Measurements from ENCODE around the gene NTNG2. TPM values are rescaled to one million over a fixed set of nuclear protein-coding genes. Genes with fewer than 3 reads are reported as not detected.
A peak's percentile ranks its signal among the peaks of the same experiment; 100 is the strongest.

NTNG2 gene
- total RNA-seq, 2 experiments from 2014 or later: 1.8 to 2.0 TPM

- Mint-ChIP-seq H3K4me1 (peaks cover 4% of the 10 kb centered on the region), H3K27ac (no peak overlapping the region), H3K36me3 (ENCODE audit: low read depth) (no peaks in the 10 kb centered on the region), H3K4me3 (peak overlapping the region; percentile 76), H3K9me3 (ENCODE audit: low read depth) (no peaks in the 10 kb centered on the region), H3K27me3 (peaks cover 45% of the 10 kb centered on the region)
- ATAC-seq (no peak), DNase-seq (peak; percentile 24)
- ChIA-PET CTCF (interaction anchor here (0.6 to 1.5 kb wide), 2 partner anchors 62 to 90 kb away, joined by 3 to 4 read pairs; no protein-coding TSS in a partner anchor), POLR2A (interaction anchor here (0.6 kb wide), 1 partner anchor 520 kb away, joined by 3 read pairs; no protein-coding TSS in a partner anchor)
- intact Hi-C loops (cut with DNase I, micrococcal nuclease): loop anchor here (1.0 to 5.0 kb wide), 2 partner anchors 81 to 84 kb away; partner anchors contain the start of gene MED27 (in 1 of the 2)
Measured at GRCh38 chr9:132162764-132163456, 1.1 kb downstream of the NTNG2 start.

DNA sequence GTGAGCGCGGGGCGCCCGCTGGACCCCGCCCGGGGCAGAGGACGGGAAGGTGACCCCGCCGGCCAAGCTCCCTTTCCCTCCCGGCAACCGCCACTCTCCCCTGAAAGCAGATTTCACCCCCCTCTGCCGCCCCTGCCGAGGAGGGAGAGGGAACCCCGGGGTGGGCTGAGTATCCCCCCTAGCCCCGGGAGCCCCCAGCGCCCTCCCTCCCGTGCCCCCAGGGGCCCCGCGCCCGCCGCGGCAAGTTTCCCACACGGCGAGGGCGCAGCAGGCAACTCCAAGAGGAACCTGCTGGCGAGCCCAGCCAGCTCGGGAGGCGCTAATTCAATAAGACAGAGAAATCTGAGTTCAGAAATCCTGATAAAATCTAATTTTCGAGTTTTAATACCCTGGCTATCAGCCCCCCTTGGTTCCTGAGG, 1.6 kb downstream of the NTNG2 start:
- intact Hi-C loops (cut with DNase I, micrococcal nuclease): loop anchor here in 1 of 2 experiments (5.0 kb wide), 1 partner anchor 81 kb away; no protein-coding TSS in a partner anchor

DNA sequence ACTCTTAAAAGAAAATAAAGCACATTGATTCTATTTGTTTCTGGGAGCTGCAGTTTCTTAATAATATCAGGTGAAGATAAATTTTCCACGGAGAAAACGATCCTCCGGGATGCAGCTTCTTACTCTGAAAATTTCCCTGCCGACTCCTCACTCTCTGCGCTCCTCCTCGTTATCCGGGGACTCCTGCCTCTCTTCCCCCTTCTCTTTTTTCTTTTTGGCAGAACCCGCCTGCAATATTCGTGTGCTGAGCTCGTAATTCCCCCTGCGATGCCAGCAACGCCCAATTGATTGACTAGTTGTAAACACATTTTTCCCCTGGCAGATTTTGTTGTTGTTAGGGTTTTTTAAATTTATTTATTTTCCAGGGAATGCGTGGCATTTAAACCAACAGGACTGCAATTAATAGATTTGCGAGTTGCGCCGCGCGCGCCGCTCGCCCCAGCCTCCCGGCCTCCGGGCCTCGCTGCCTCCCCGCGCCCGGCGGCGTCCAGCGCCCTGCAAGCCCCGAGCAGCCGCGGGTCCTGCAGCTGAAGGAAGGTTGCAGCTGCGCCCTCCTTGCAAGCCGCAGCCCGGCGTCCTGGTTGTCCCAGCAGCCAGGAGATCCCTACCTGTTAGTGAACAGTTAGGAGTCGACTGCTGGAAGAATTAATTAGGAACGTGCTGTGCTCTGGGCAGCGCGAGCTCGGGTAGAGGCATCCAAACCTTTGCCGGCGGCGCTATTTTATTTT, 2.2 kb downstream of the NTNG2 start:
- no peak for ATAC-seq
- H3K4me1 Mint-ChIP-seq: peaks cover 4% of the 10 kb centered on the region
- H3K4me3 Mint-ChIP-seq: peak overlapping the region; percentile 18
- H3K36me3 Mint-ChIP-seq (ENCODE audit: low read depth): no peaks in the 10 kb centered on the region
- ChIA-PET POLR2A (no interaction called here), CTCF (interaction anchor here (0.7 to 1.5 kb wide), 2 partner anchors 89 to 796 kb away, joined by 3 to 4 read pairs; no protein-coding TSS in a partner anchor)
- DNase-seq: no peak
- H3K27me3 Mint-ChIP-seq: peaks cover 42% of the 10 kb centered on the region
- intact Hi-C loops (cut with DNase I, micrococcal nuclease): loop anchor here in 1 of 2 experiments (5.0 kb wide), 1 partner anchor 82 kb away; no protein-coding TSS in a partner anchor
- no peaks in the 10 kb centered on the region for H3K9me3 Mint-ChIP-seq (ENCODE audit: low read depth)
- no peak overlapping the region for H3K27ac Mint-ChIP-seq

More for the DNA sequence above, 1.6 kb downstream of the NTNG2 start:
- Mint-ChIP-seq H3K4me3 (no peak overlapping the region), H3K9me3 (ENCODE audit: low read depth) (no peaks in the 10 kb centered on the region), H3K4me1 (peaks cover 4% of the 10 kb centered on the region), H3K27me3 (peaks cover 43% of the 10 kb centered on the region), H3K27ac (no peak overlapping the region), H3K36me3 (ENCODE audit: low read depth) (no peaks in the 10 kb centered on the region)
- no peak for DNase-seq
- ATAC-seq: no peak
- CTCF ChIA-PET: interaction anchor here (0.6 to 1.5 kb wide), 3 partner anchors 62 to 795 kb away, joined by 3 to 4 read pairs (median 3); no protein-coding TSS in a partner anchor
- POLR2A ChIA-PET: no interaction called here

DNA sequence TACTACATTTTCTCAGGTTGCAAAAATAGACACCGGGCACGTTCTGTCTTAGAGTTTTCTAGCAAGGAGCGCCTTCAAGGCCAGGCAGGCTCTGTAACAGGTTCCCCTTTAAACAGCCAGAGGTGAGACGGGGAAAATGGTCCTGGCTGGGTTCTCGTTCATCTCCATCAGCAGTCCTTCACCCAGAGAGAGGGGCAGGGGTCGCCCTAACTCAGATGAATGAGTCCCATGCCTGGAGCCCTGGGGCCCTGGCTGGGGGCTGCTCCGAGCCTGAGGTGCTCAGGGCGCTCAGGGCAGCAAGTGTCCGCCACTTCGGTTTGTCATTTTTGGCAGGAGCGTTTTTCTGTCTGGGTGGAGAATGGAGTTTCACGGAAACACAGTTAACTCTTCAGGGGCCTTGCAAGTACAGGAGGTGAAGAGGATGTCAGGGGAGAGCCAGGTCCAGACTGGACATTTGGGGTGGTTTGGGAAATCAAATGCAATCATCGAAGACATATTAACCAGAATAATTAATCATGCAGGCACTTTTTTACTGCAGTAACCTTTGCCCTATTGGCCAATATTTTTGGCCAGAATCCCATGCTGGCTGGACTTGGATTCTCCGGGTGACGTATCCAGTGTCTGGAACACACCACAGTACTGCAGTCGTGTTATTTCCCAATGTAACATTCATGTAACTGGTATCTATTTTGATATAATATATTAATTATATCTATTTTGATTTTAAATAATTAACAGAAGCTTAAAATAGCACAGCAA, 2.9 kb downstream of the NTNG2 start:
- DNase-seq (no peak), ATAC-seq (no peak)
- no peaks in the 10 kb centered on the region for H3K9me3 Mint-ChIP-seq (ENCODE audit: low read depth)
- no peak overlapping the region for H3K27ac Mint-ChIP-seq
- peaks cover 4% of the 10 kb centered on the region for H3K4me1 Mint-ChIP-seq
- ChIA-PET POLR2A (no interaction called here), CTCF (interaction anchor here (1.1 to 1.4 kb wide), 2 partner anchors 71 to 85 kb away, joined by 4 read pairs; partner anchors contain the start of gene MED27)
- intact Hi-C loops (cut with DNase I, micrococcal nuclease): loop anchor here (5.0 kb wide), 3 partner anchors 82 to 402 kb away; no protein-coding TSS in a partner anchor
- H3K4me3 Mint-ChIP-seq: no peak overlapping the region
- H3K36me3 Mint-ChIP-seq (ENCODE audit: low read depth): no peaks in the 10 kb centered on the region
- H3K27me3 Mint-ChIP-seq: peaks cover 45% of the 10 kb centered on the region

DNA sequence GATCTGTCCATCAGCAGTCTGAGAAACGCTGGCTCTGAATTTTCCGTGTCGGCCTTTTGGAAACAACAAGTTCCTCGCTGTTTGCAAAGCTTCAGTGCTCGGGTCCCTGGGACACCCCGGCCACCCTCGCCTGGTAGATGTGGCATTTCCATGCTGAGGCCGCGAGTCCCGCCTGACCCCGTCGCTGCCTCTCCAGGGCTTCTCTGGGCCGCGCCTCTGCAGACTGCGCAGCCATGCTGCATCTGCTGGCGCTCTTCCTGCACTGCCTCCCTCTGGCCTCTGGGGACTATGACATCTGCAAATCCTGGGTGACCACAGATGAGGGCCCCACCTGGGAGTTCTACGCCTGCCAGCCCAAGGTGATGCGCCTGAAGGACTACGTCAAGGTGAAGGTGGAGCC, 4.7 kb downstream of the NTNG2 start:
- CTCF ChIA-PET: interaction anchor here (0.8 to 5.9 kb wide), 7 partner anchors 8 to 407 kb away, joined by 3 to 76 read pairs (median 4); no protein-coding TSS in a partner anchor
- Mint-ChIP-seq H3K9me3 (ENCODE audit: low read depth) (no peaks in the 10 kb centered on the region), H3K4me1 (peaks cover 2% of the 10 kb centered on the region), H3K27me3 (peaks cover 45% of the 10 kb centered on the region), H3K36me3 (ENCODE audit: low read depth) (no peaks in the 10 kb centered on the region), H3K4me3 (no peak overlapping the region), H3K27ac (no peak overlapping the region)
- DNase-seq: peak; percentile 53
- ATAC-seq: peak; percentile 58
- intact Hi-C loops (cut with DNase I, micrococcal nuclease): loop anchor here (2.0 to 5.0 kb wide), 3 partner anchors 361 to 404 kb away; no protein-coding TSS in a partner anchor
- POLR2A ChIA-PET: interaction anchor here (0.6 kb wide), 1 partner anchor 61 kb away, joined by 4 read pairs; no protein-coding TSS in a partner anchor

- ChIA-PET CTCF (interaction anchor here (0.6 to 5.9 kb wide), 7 partner anchors 9 to 410 kb away, joined by 3 to 76 read pairs (median 4); partner anchors contain the start of gene MED27), POLR2A (no interaction called here)
- peaks cover 45% of the 10 kb centered on the region for H3K27me3 Mint-ChIP-seq
- ATAC-seq (no peak), DNase-seq (no peak)
- intact Hi-C loops (cut with DNase I, micrococcal nuclease): loop anchor here (2.0 to 5.0 kb wide), 3 partner anchors 360 to 405 kb away; no protein-coding TSS in a partner anchor
- no peaks in the 10 kb centered on the region for H3K36me3 Mint-ChIP-seq (ENCODE audit: low read depth)
- no peak overlapping the region for H3K4me3 Mint-ChIP-seq
- no peak overlapping the region for H3K27ac Mint-ChIP-seq
- peaks cover 2% of the 10 kb centered on the region for H3K4me1 Mint-ChIP-seq
- no peaks in the 10 kb centered on the region for H3K9me3 Mint-ChIP-seq (ENCODE audit: low read depth)
Measured at GRCh38 chr9:132167192-132167591, 5.3 kb downstream of the NTNG2 start.

DNA sequence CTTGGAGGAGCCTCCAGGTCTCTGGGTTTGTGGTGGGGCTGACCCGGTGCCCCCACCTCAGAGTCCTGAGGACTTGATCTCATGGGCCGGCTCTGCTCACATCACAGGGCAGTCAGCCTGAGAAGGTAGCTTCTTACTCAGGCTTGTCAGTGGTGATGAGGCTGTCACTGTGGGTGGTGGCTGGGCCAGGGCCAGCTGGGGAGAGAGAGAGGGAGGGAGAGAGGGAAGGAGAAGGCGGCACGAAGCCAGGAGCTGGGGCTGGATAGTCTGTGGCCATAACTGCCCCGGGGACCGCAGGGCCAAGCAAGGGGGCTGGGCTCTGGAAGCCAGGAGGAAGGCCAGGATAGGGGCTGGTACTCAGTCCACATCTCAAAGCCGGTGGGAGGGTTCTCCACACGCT, 6.5 kb downstream of the NTNG2 start:
- ChIA-PET POLR2A (interaction anchor here (0.7 kb wide), 1 partner anchor 132 kb away, joined by 3 read pairs; no protein-coding TSS in a partner anchor), CTCF (interaction anchor here (0.7 to 5.9 kb wide), 7 partner anchors 62 to 411 kb away, joined by 3 to 76 read pairs (median 4); partner anchors contain the start of gene MED27)
- intact Hi-C loops (cut with DNase I, micrococcal nuclease): loop anchor here (2.0 to 5.0 kb wide), 3 partner anchors 68 to 406 kb away; no protein-coding TSS in a partner anchor
- Mint-ChIP-seq H3K27ac (no peak overlapping the region), H3K27me3 (peaks cover 41% of the 10 kb centered on the region), H3K4me1 (no peaks in the 10 kb centered on the region), H3K4me3 (no peak overlapping the region), H3K9me3 (ENCODE audit: low read depth) (no peaks in the 10 kb centered on the region), H3K36me3 (ENCODE audit: low read depth) (no peaks in the 10 kb centered on the region)
- no peak for DNase-seq
- ATAC-seq: no peak

GRCh38 chr9:132168851-132169250, 7.0 kb downstream of the NTNG2 start:
- H3K4me1 Mint-ChIP-seq: no peaks in the 10 kb centered on the region
- no peak for DNase-seq
- peaks cover 39% of the 10 kb centered on the region for H3K27me3 Mint-ChIP-seq
- no peak overlapping the region for H3K27ac Mint-ChIP-seq
- no peaks in the 10 kb centered on the region for H3K36me3 Mint-ChIP-seq (ENCODE audit: low read depth)
- H3K9me3 Mint-ChIP-seq (ENCODE audit: low read depth): no peaks in the 10 kb centered on the region
- ChIA-PET POLR2A (interaction anchor here (0.7 kb wide), 1 partner anchor 133 kb away, joined by 3 read pairs; no protein-coding TSS in a partner anchor), CTCF (interaction anchor here (0.7 to 5.9 kb wide), 6 partner anchors 21 to 410 kb away, joined by 3 to 76 read pairs (median 3); no protein-coding TSS in a partner anchor)
- ATAC-seq: no peak
- intact Hi-C loops (cut with DNase I, micrococcal nuclease): loop anchor here (1.0 to 5.0 kb wide), 5 partner anchors 67 to 407 kb away; no protein-coding TSS in a partner anchor
- no peak overlapping the region for H3K4me3 Mint-ChIP-seq

DNA sequence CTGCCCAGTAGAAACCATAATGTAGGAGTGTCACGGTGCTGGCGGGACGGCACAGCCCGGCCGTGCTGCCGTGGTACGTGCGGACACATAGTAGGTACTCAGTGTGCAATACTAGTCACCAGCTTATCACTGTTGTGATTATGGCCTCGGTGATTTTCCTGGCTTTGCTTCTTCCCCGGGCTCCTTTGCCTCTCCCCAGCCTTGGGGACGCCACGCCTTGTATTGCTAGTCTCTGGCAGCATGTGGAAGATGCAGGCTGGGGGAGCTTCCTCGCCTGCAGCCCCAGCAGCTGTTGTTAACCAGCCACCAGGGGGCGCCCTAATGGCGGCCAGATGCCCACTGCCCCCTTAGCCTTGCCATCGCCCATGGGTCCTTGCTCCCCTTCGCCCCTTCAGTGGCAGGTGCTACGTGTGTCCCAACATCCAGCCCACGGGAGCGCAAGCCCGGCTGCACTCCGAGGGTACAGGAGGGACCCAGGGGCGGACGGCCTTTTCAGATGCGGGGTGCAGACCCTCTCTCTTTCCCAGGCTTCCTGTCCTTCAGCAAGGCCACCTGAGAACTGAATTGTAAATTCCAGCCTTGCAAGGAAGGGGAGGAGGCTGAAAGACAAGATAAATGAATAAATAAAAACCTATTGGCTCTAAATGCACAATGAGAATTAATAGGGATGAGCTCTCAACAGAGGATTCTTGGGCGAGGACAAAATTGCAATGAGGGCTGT, 8.0 kb downstream of the NTNG2 start:
- intact Hi-C loops (cut with DNase I, micrococcal nuclease): loop anchor here (1.0 to 5.0 kb wide), 6 partner anchors 66 to 408 kb away; no protein-coding TSS in a partner anchor
- peak; percentile 58 for ATAC-seq

GRCh38 chr9:132171702-132172101, 9.8 kb downstream of the NTNG2 start:
- H3K4me1 Mint-ChIP-seq: no peaks in the 10 kb centered on the region
- peaks cover 18% of the 10 kb centered on the region for H3K27me3 Mint-ChIP-seq
- DNase-seq (no peak), ATAC-seq (no peak)
- intact Hi-C loops (cut with DNase I, micrococcal nuclease): no loop called here
- ChIA-PET CTCF (interaction anchor here (0.6 to 5.9 kb wide), 5 partner anchors 64 to 971 kb away, joined by 3 to 76 read pairs (median 3); no protein-coding TSS in a partner anchor), POLR2A (interaction anchor here (0.6 kb wide), 1 partner anchor 1923 kb away, joined by 4 read pairs; no protein-coding TSS in a partner anchor)
- H3K36me3 Mint-ChIP-seq (ENCODE audit: low read depth): no peaks in the 10 kb centered on the region
- no peaks in the 10 kb centered on the region for H3K9me3 Mint-ChIP-seq (ENCODE audit: low read depth)
- no peak overlapping the region for H3K4me3 Mint-ChIP-seq
- H3K27ac Mint-ChIP-seq: no peak overlapping the region

More for the DNA sequence above, 8.0 kb downstream of the NTNG2 start:
- no peak overlapping the region for H3K27ac Mint-ChIP-seq
- H3K4me3 Mint-ChIP-seq: no peak overlapping the region
- no peaks in the 10 kb centered on the region for H3K9me3 Mint-ChIP-seq (ENCODE audit: low read depth)
- CTCF ChIA-PET: interaction anchor here (0.5 to 5.9 kb wide), 25 partner anchors 12 to 427 kb away, joined by 3 to 76 read pairs (median 3); no protein-coding TSS in a partner anchor
- H3K36me3 Mint-ChIP-seq (ENCODE audit: low read depth): no peaks in the 10 kb centered on the region
- peaks cover 33% of the 10 kb centered on the region for H3K27me3 Mint-ChIP-seq
- DNase-seq: peak; percentile 79
- H3K4me1 Mint-ChIP-seq: no peaks in the 10 kb centered on the region
- POLR2A ChIA-PET: no interaction called here
